ENCODE data around the gene SLC45A1. TPM values are rescaled to one million over a fixed set of nuclear protein-coding genes. Genes with fewer than 3 reads are reported as not detected.
A peak's percentile ranks its signal among the peaks of the same experiment; 100 is the strongest.

The SLC45A1 gene
- total and polyA plus RNA-seq, 7 experiments from 2014 or later, result 0.15 to 1.5 (median 1.2) TPM

DNA sequence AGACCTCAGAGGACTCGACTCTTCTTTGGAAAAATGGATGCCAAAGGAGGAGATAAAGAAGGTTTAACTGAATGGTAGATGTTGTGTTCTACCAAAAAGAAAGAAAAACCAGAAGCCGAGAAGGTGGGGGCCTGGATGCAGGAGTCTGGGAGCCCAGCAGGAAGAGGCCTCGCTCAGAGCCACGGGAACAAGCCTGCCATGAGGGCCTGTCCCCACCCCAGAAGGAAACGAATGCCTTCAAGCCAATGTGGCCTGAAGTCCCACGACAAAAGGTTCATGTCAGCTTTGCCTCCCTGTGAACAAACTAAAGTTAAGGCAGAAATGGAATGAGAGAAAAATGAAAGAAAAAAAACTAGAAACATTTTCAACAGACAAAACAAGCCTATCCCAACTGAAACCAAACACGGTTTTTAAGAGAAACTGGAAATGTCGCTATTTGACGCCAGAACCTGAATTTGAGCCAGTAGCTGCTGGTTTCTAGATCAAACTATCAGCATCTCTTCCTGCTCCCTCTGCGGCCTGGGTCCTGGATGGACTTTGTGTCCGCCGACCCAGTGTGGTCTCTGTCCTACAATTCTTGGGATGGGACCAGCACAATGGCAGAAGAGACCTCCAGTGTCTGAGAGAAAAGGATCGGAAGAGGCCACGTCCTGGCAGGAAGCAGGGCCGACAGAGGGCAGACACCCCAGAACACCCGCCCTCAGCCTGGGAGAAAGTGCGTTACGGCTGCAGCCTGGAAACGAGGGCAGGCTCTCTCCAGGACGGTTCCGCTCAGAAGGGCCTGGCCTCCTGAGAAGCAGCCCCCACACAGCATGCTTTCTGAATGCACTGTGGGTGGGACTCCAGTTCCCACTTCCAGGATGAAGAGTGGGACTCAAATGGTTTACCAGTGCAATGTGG is 35.2 kb downstream of the SLC45A1 start:
- peaks cover 0 to 26% (median 12%) of the 10 kb centered on the region in 5 donors for H3K36me3 Mint-ChIP-seq
- no peak for DNase-seq
- H3K9me3 ChIP-seq (ENCODE audit: control insufficient read depth in 2 of 3, low read length in 3 of 3), result no peaks in the 10 kb centered on the region
- intact Hi-C loops (cut with micrococcal nuclease), result no loop called here
- peaks cover 8 to 55% (median 24%) of the 10 kb centered on the region in 3 experiments for H3K36me3 ChIP-seq (ENCODE audit: control insufficient read depth in 2 of 3, insufficient read depth in 3 of 3, low read length in 3 of 3)
- H3K4me3 ChIP-seq (ENCODE audit: low read length), result no peak overlapping the region
- peak overlapping the region in 4 of 9 donors; percentile 18 to 65 (median 49) for H3K27ac Mint-ChIP-seq
- no peak overlapping the region for H3K4me3 Mint-ChIP-seq
- no peaks in the 10 kb centered on the region for H3K27me3 ChIP-seq (ENCODE audit: control insufficient read depth in 2 of 2, insufficient read depth in 2 of 2, low read length in 2 of 2)
- H3K27me3 Mint-ChIP-seq, result peaks cover 0 to 3% (median 0%) of the 10 kb centered on the region in 5 donors
- peaks cover 3 to 8% of the 10 kb centered on the region in 2 donors for H3K4me1 ChIP-seq (ENCODE audit: control insufficient read depth in 2 of 2, insufficient read depth in 2 of 2, low read length in 2 of 2)
- no peaks in the 10 kb centered on the region for H3K9me3 Mint-ChIP-seq
- ChIA-PET CTCF (interaction anchor here (0.7 to 1.4 kb wide), 2 partner anchors 19 to 77 kb away, joined by 3 read pairs; no protein-coding TSS in a partner anchor), POLR2A (no interaction called here)
- H3K4me1 Mint-ChIP-seq, result peaks cover 0 to 11% (median 4%) of the 10 kb centered on the region in 7 donors
- no peak overlapping the region for H3K27ac ChIP-seq (ENCODE audit: low read depth, low read length)
- ATAC-seq, result no peak

DNA sequence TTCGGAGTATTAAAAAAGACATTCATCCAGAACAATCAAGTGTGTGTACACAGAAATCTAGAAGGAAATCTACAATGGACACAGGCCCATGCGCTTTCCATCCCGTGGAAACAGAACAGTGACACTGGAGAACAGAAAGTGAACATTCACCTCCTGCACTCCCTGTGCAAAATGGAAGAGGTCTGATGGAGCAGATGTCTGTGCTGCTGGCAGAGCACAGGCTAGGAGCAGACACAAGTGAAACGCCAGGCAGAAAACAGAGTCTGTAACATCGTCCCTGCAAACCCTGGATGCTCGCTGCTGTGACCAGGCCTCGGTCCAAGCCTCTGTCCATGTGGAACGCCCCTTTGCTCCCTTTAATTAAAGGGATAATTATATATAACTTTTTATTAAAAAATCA is 36.1 kb downstream of the SLC45A1 start:
- no peaks in the 10 kb centered on the region for H3K27me3 ChIP-seq (ENCODE audit: control insufficient read depth in 2 of 2, insufficient read depth in 2 of 2, low read length in 2 of 2)
- H3K9me3 ChIP-seq (ENCODE audit: control insufficient read depth in 2 of 3, low read length in 3 of 3), result no peaks in the 10 kb centered on the region
- peaks cover 0 to 6% (median under 1%) of the 10 kb centered on the region in 7 donors for H3K4me1 Mint-ChIP-seq
- H3K36me3 ChIP-seq (ENCODE audit: control insufficient read depth in 2 of 3, insufficient read depth in 3 of 3, low read length in 3 of 3), result peaks cover 9 to 64% (median 31%) of the 10 kb centered on the region in 3 experiments
- H3K27ac Mint-ChIP-seq, result no peak overlapping the region
- H3K4me3 Mint-ChIP-seq, result no peak overlapping the region
- no peaks in the 10 kb centered on the region for H3K9me3 Mint-ChIP-seq
- ATAC-seq (no peak), DNase-seq (no peak)
- peaks cover 0 to 2% of the 10 kb centered on the region in 2 donors for H3K4me1 ChIP-seq (ENCODE audit: control insufficient read depth in 2 of 2, insufficient read depth in 2 of 2, low read length in 2 of 2)
- H3K27me3 Mint-ChIP-seq, result no peaks in the 10 kb centered on the region
- no peak overlapping the region for H3K27ac ChIP-seq (ENCODE audit: low read depth, low read length)
- intact Hi-C loops (cut with micrococcal nuclease), result no loop called here
- H3K4me3 ChIP-seq (ENCODE audit: low read length), result no peak overlapping the region
- ChIA-PET POLR2A (no interaction called here), CTCF (interaction anchor here (0.6 kb wide), 1 partner anchor 12 kb away, joined by 5 read pairs; no protein-coding TSS in a partner anchor)
- peaks cover 0 to 26% (median 13%) of the 10 kb centered on the region in 5 donors for H3K36me3 Mint-ChIP-seq

GRCh38 chr1:8355439-8356255 is 37.7 kb downstream of the SLC45A1 start:
- H3K36me3 ChIP-seq (ENCODE audit: control insufficient read depth in 2 of 3, insufficient read depth in 3 of 3, low read length in 3 of 3), result peaks cover 9 to 80% (median 39%) of the 10 kb centered on the region in 3 experiments
- H3K9me3 Mint-ChIP-seq, result peaks cover 0 to 1% (median 0%) of the 10 kb centered on the region in 11 donors
- CTCF ChIA-PET, result interaction anchor here (0.6 kb wide), 1 partner anchor 1992 kb away, joined by 3 read pairs; no protein-coding TSS in a partner anchor

GRCh38 chr1:8356256-8357209 is 38.6 kb downstream of the SLC45A1 start:
- Histone ChIP-seq H3K9me3 (ENCODE audit: control insufficient read depth in 2 of 3, low read length in 3 of 3) (no peaks in the 10 kb centered on the region), H3K27ac (ENCODE audit: low read depth, low read length) (no peak overlapping the region), H3K4me1 (ENCODE audit: control insufficient read depth in 2 of 2, insufficient read depth in 2 of 2, low read length in 2 of 2) (no peaks in the 10 kb centered on the region), H3K27me3 (ENCODE audit: control insufficient read depth in 2 of 2, insufficient read depth in 2 of 2, low read length in 2 of 2) (no peaks in the 10 kb centered on the region), H3K4me3 (ENCODE audit: low read length) (no peak overlapping the region), H3K36me3 (ENCODE audit: control insufficient read depth in 2 of 3, insufficient read depth in 3 of 3, low read length in 3 of 3) (peaks cover 10 to 89% (median 46%) of the 10 kb centered on the region in 3 experiments)
- intact Hi-C loops (cut with micrococcal nuclease), result no loop called here
- ATAC-seq (no peak), DNase-seq (no peak)
- peaks cover 0 to 26% (median 13%) of the 10 kb centered on the region in 5 donors for H3K36me3 Mint-ChIP-seq
- CTCF ChIA-PET, result no interaction called here
- peak overlapping the region in 2 of 10 donors; percentile 16 to 32 for H3K4me3 Mint-ChIP-seq
- H3K9me3 Mint-ChIP-seq, result peaks cover 0 to 1% (median 0%) of the 10 kb centered on the region in 11 donors
- no peaks in the 10 kb centered on the region for H3K27me3 Mint-ChIP-seq
- peak overlapping the region in 4 of 9 donors; percentile 13 to 85 (median 55) for H3K27ac Mint-ChIP-seq
- POLR2A ChIA-PET, result no interaction called here
- peaks cover 0 to 6% (median 0%) of the 10 kb centered on the region in 7 donors for H3K4me1 Mint-ChIP-seq

More at GRCh38 chr1:8355439-8356255, 37.7 kb downstream of the SLC45A1 start:
- H3K4me1 Mint-ChIP-seq, result peaks cover 0 to 6% (median 0%) of the 10 kb centered on the region in 7 donors
- Histone ChIP-seq H3K9me3 (ENCODE audit: control insufficient read depth in 2 of 3, low read length in 3 of 3) (no peaks in the 10 kb centered on the region), H3K4me1 (ENCODE audit: control insufficient read depth in 2 of 2, insufficient read depth in 2 of 2, low read length in 2 of 2) (no peaks in the 10 kb centered on the region), H3K27me3 (ENCODE audit: control insufficient read depth in 2 of 2, insufficient read depth in 2 of 2, low read length in 2 of 2) (no peaks in the 10 kb centered on the region), H3K27ac (ENCODE audit: low read depth, low read length) (no peak overlapping the region), H3K4me3 (ENCODE audit: low read length) (no peak overlapping the region)
- POLR2A ChIA-PET, result no interaction called here
- intact Hi-C loops (cut with micrococcal nuclease), result no loop called here
- DNase-seq, result no peak
- H3K27ac Mint-ChIP-seq, result peak overlapping the region in 1 of 9 donors; percentile 15
- no peaks in the 10 kb centered on the region for H3K27me3 Mint-ChIP-seq
- ATAC-seq, result no peak
- H3K4me3 Mint-ChIP-seq, result no peak overlapping the region
- peaks cover 0 to 26% (median 13%) of the 10 kb centered on the region in 5 donors for H3K36me3 Mint-ChIP-seq

- Histone ChIP-seq H3K9me3 (ENCODE audit: control insufficient read depth in 2 of 3, low read length in 3 of 3) (no peaks in the 10 kb centered on the region), H3K27ac (ENCODE audit: low read depth, low read length) (no peak overlapping the region), H3K4me1 (ENCODE audit: control insufficient read depth in 2 of 2, insufficient read depth in 2 of 2, low read length in 2 of 2) (no peaks in the 10 kb centered on the region), H3K4me3 (ENCODE audit: low read length) (no peak overlapping the region), H3K36me3 (ENCODE audit: control insufficient read depth in 2 of 3, insufficient read depth in 3 of 3, low read length in 3 of 3) (peaks cover 19 to 98% (median 51%) of the 10 kb centered on the region in 3 experiments), H3K27me3 (ENCODE audit: control insufficient read depth in 2 of 2, insufficient read depth in 2 of 2, low read length in 2 of 2) (no peaks in the 10 kb centered on the region)
- peaks cover 0 to 6% (median 0%) of the 10 kb centered on the region in 7 donors for H3K4me1 Mint-ChIP-seq
- DNase-seq (no peak), ATAC-seq (no peak)
- peaks cover 0 to 1% (median 0%) of the 10 kb centered on the region in 11 donors for H3K9me3 Mint-ChIP-seq
- H3K27ac Mint-ChIP-seq, result peak overlapping the region in 3 of 9 donors; percentile 72 to 85 (median 72)
- H3K27me3 Mint-ChIP-seq, result no peaks in the 10 kb centered on the region
- no peak overlapping the region for H3K4me3 Mint-ChIP-seq
- POLR2A ChIA-PET, result no interaction called here
- peaks cover 0 to 28% (median 13%) of the 10 kb centered on the region in 5 donors for H3K36me3 Mint-ChIP-seq
- CTCF ChIA-PET, result no interaction called here
- intact Hi-C loops (cut with micrococcal nuclease), result no loop called here
Measured at GRCh38 chr1:8357329-8358101, 39.6 kb downstream of the SLC45A1 start.

All from naive thymus-derived CD4-positive, alpha-beta T cell (primary cell).